ENCODE measurements around the gene NRXN3.

NRXN3 gene

GRCh38 chr14:79044894-79045624 lies 874.9 kb downstream of the NRXN3 start:
- H3F3A ChIP-seq (ENCODE audit: insufficient read depth, low read length) = no peaks in the 10 kb centered on the region
- H3K4me3 ChIP-seq (ENCODE audit: low read depth, low read length, poor library complexity, severe bottlenecking) = no peak overlapping the region
- H3K9me2 ChIP-seq (ENCODE audit: low read depth, low read length) = no peaks in the 10 kb centered on the region
- no peak for TF ChIP-seq EZH2 (IDR thresholded peaks at IDR 0.05; ENCODE audit: borderline replicate concordance, low read length)
- H3K4me2 ChIP-seq (ENCODE audit: low read length) = no peak overlapping the region
- H3K79me2 ChIP-seq (ENCODE audit: insufficient read depth, low read length) = no peaks in the 10 kb centered on the region
- no peak overlapping the region for H2AFZ ChIP-seq (ENCODE audit: low read length)
- H3K27ac ChIP-seq (ENCODE audit: low read depth, low read length, poor library complexity, severe bottlenecking) = no peak overlapping the region
- no peaks in the 10 kb centered on the region for H3K9me3 ChIP-seq (ENCODE audit: low read length)
- no peaks in the 10 kb centered on the region for H3K27me3 ChIP-seq (ENCODE audit: insufficient read depth, low read length)
- no peaks in the 10 kb centered on the region for H3K36me3 ChIP-seq (ENCODE audit: insufficient read depth, low read length)
- H3K4me1 ChIP-seq (ENCODE audit: insufficient read depth, low read length, severe bottlenecking) = no peaks in the 10 kb centered on the region
- no peak overlapping the region for H3K9ac ChIP-seq (ENCODE audit: low read length)
- H4K20me1 ChIP-seq (ENCODE audit: insufficient read depth, low read length) = no peaks in the 10 kb centered on the region

GRCh38 chr14:79050787-79051727 lies 880.9 kb downstream of the NRXN3 start:
- Histone ChIP-seq H3K4me1 (ENCODE audit: insufficient read depth, low read length, severe bottlenecking) (no peaks in the 10 kb centered on the region), H4K20me1 (ENCODE audit: insufficient read depth, low read length) (no peaks in the 10 kb centered on the region), H3K9me2 (ENCODE audit: low read depth, low read length) (no peaks in the 10 kb centered on the region), H3F3A (ENCODE audit: insufficient read depth, low read length) (no peaks in the 10 kb centered on the region), H3K27me3 (ENCODE audit: insufficient read depth, low read length) (no peaks in the 10 kb centered on the region), H3K27ac (ENCODE audit: low read depth, low read length, poor library complexity, severe bottlenecking) (no peak overlapping the region), H3K4me2 (ENCODE audit: low read length) (no peak overlapping the region), H3K36me3 (ENCODE audit: insufficient read depth, low read length) (no peaks in the 10 kb centered on the region), H3K9me3 (ENCODE audit: low read length) (no peaks in the 10 kb centered on the region), H3K9ac (ENCODE audit: low read length) (no peak overlapping the region), H2AFZ (ENCODE audit: low read length) (no peak overlapping the region), H3K4me3 (ENCODE audit: low read depth, low read length, poor library complexity, severe bottlenecking) (no peak overlapping the region), H3K79me2 (ENCODE audit: insufficient read depth, low read length) (no peaks in the 10 kb centered on the region)
- no peak for TF ChIP-seq CTCF (IDR thresholded peaks at IDR 0.05; ENCODE audit: low read length)
- TF ChIP-seq EZH2 (IDR thresholded peaks at IDR 0.05; ENCODE audit: borderline replicate concordance, low read length) = no peak

GRCh38 chr14:79051742-79052141 lies 881.6 kb downstream of the NRXN3 start:
- no peaks in the 10 kb centered on the region for H3K9me2 ChIP-seq (ENCODE audit: low read depth, low read length)

More at GRCh38 chr14:79051742-79052141, 881.6 kb downstream of the NRXN3 start:
- H3K9ac ChIP-seq (ENCODE audit: low read length) = no peak overlapping the region
- H3K79me2 ChIP-seq (ENCODE audit: insufficient read depth, low read length) = no peaks in the 10 kb centered on the region
- H3K36me3 ChIP-seq (ENCODE audit: insufficient read depth, low read length) = no peaks in the 10 kb centered on the region
- no peak overlapping the region for H3K4me3 ChIP-seq (ENCODE audit: low read depth, low read length, poor library complexity, severe bottlenecking)
- H2AFZ ChIP-seq (ENCODE audit: low read length) = no peak overlapping the region
- no peaks in the 10 kb centered on the region for H3F3A ChIP-seq (ENCODE audit: insufficient read depth, low read length)
- H3K9me3 ChIP-seq (ENCODE audit: low read length) = no peaks in the 10 kb centered on the region
- no peaks in the 10 kb centered on the region for H3K27me3 ChIP-seq (ENCODE audit: insufficient read depth, low read length)
- H3K4me1 ChIP-seq (ENCODE audit: insufficient read depth, low read length, severe bottlenecking) = no peaks in the 10 kb centered on the region
- no peak overlapping the region for H3K4me2 ChIP-seq (ENCODE audit: low read length)
- TF ChIP-seq CTCF (IDR thresholded peaks at IDR 0.05; ENCODE audit: low read length) = no peak
- TF ChIP-seq EZH2 (IDR thresholded peaks at IDR 0.05; ENCODE audit: borderline replicate concordance, low read length) = no peak
- H3K27ac ChIP-seq (ENCODE audit: low read depth, low read length, poor library complexity, severe bottlenecking) = no peak overlapping the region
- no peaks in the 10 kb centered on the region for H4K20me1 ChIP-seq (ENCODE audit: insufficient read depth, low read length)

Data from OCI-LY1 (cell line).